GM06990 (cell line): ENCODE measurements around the gene GPC4.
"Not testable (repeated sequence)": the region's sequence is repeated elsewhere in the genome, so short reads cannot be mapped to it uniquely, and the experiment has no call there.

ENCODE experiments used
- DNase-seq: peaks from one replicate; pipeline ENCODE4 v3.0.0-alpha.2; 2011; ENCODE audit not compliant: insufficient read length; ENCODE audit errors: extremely low read depth
- H3K27me3 ChIP-seq: replicated peaks from 2 replicates; pipeline ENCODE4 v1.6.0; 2011; ENCODE audit warnings: low read length; ENCODE audit not compliant: control insufficient read depth, insufficient read depth
- H3K36me3 ChIP-seq: 2 replicates; pipeline ENCODE4 v1.5.1; 2011; ENCODE audit warnings: low read length; ENCODE audit not compliant: control insufficient read depth, insufficient read depth
- H3K4me3 ChIP-seq: replicated peaks from 2 replicates; pipeline ENCODE4 v1.5.1; 2011; ENCODE audit warnings: low read depth, mild to moderate bottlenecking, control low read depth, low read length
- CTCF ChIP-seq: IDR thresholded peaks from 2 replicates; pipeline ENCODE4 v1.5.1; 2011; ENCODE audit warnings: low read length, control low read depth, mild to moderate bottlenecking, inconsistent platforms; ENCODE audit not compliant: insufficient read depth, poor library complexity, severe bottlenecking

The GPC4 gene

GRCh38 chrX:133330956-133331355 is 84.3 kb downstream of the GPC4 start:
- no peak for TF ChIP-seq CTCF
- no peaks in the 10 kb centered on the region for H3K27me3 ChIP-seq
- H3K36me3 ChIP-seq: no peaks in the 10 kb centered on the region
- H3K4me3 ChIP-seq: no peak overlapping the region
- no peak for DNase-seq

- Histone ChIP-seq H3K4me3 (no peak overlapping the region), H3K27me3 (no peaks in the 10 kb centered on the region; the same call in 1 of the 2 replicates), H3K36me3 (no peaks in the 10 kb centered on the region)
- DNase-seq: no peak
- TF ChIP-seq CTCF: no peak
These were observed 89.9 kb downstream of the GPC4 start for GRCh38 chrX:133325422-133325821.

GRCh38 chrX:133323431-133323830 is 91.9 kb downstream of the GPC4 start:
- Histone ChIP-seq H3K4me3 (no peak overlapping the region), H3K36me3 (no peaks in the 10 kb centered on the region), H3K27me3 (no peaks in the 10 kb centered on the region; the same call in 1 of the 2 replicates)
- DNase-seq: no peak
- TF ChIP-seq CTCF: no peak

GRCh38 chrX:133322269-133322668 is 93.0 kb downstream of the GPC4 start:
- H3K4me3 ChIP-seq, DNase-seq, H3K36me3 ChIP-seq, H3K27me3 ChIP-seq: not testable (repeated sequence)

GRCh38 chrX:133321451-133321850 is 93.8 kb downstream of the GPC4 start:
- Histone ChIP-seq H3K27me3 (no peaks in the 10 kb centered on the region; the same call in 1 of the 2 replicates), H3K4me3 (no peak overlapping the region), H3K36me3 (no peaks in the 10 kb centered on the region)
- TF ChIP-seq CTCF: no peak
- no peak for DNase-seq

GRCh38 chrX:133314281-133314680 is 101.0 kb downstream of the GPC4 start:
- Histone ChIP-seq H3K36me3 (no peaks in the 10 kb centered on the region), H3K4me3 (no peak overlapping the region), H3K27me3 (no peaks in the 10 kb centered on the region; the same call in 1 of the 2 replicates)
- DNase-seq: no peak
- TF ChIP-seq CTCF: no peak
